Transverse colon (tissue), 4 donors: ENCODE results near the gene LDLRAD4. TPM values are rescaled to one million over a fixed set of nuclear protein-coding genes. Genes with fewer than 3 reads are reported as not detected.

Experiments
- DNase-seq: peaks from one replicate; pipeline ENCODE4 v3.0.0-alpha.2; 2019
- H3K27ac ChIP-seq, 4 donors: fragments of 200-600 bp; sonication (generic); 2 replicates each; pipeline ENCODE4 v1.5.1; 2016 to 2018; ENCODE audit warnings: inconsistent platforms in 4 of 4
- H3K27me3 ChIP-seq: fragments of 200-600 bp; sonication (generic); 2 replicates; pipeline ENCODE4 v1.5.1; 2017; ENCODE audit warnings: inconsistent platforms
- H3K36me3 ChIP-seq, 4 donors: fragments of 200-600 bp; sonication (generic); 2 replicates each; pipeline ENCODE4 v1.5.1; 2017 to 2019; ENCODE audit warnings: inconsistent platforms in 4 of 4
- H3K4me1 ChIP-seq, 4 donors: fragments of 200-600 bp; sonication (generic); 2 replicates each; pipeline ENCODE4 v1.5.1; 2017 to 2020; ENCODE audit warnings: inconsistent platforms in 4 of 4
- H3K4me3 ChIP-seq, 4 donors: fragments of 200-600 bp; sonication (generic); 1 replicate in 1 of 4; 2 replicates in 3 of 4; pipeline versions ENCODE4 v1.5.1 to v1.6.1; 2017 to 2019; ENCODE audit warnings: inconsistent platforms in 4 of 4
- H3K9me3 ChIP-seq, 2 donors: fragments of 200-600 bp; sonication (generic); 2 replicates each; pipeline ENCODE4 v1.5.1; 2017 to 2019; ENCODE audit warnings: inconsistent platforms in 2 of 2
- EP300 ChIP-seq: sonication (generic); formaldehyde crosslinking; IDR thresholded peaks from one replicate; pipeline ENCODE4 v1.6.1; 2017; ENCODE audit warnings: antibody characterized with exemption, low read depth
- POLR2A ChIP-seq: fragments of 450-650 bp; IDR thresholded peaks from one replicate; pipeline ENCODE4 v1.6.1; 2016; ENCODE audit warnings: antibody characterized with exemption, mild to moderate bottlenecking, moderate library complexity
- POLR2AphosphoS5 ChIP-seq, 3 donors: sonication (generic); formaldehyde crosslinking; IDR thresholded peaks; one replicate each; pipeline ENCODE4 v1.6.1; 2016; ENCODE audit warnings: antibody characterized with exemption in 3 of 3
- WGBS, 2 donors: methylation state at CpG; one replicate each; pipeline ENCODE4 v1.1.5; 2018; ENCODE audit warnings: low coverage in 1 of 2; 5-methylcytosine and 5-hydroxymethylcytosine counted together
- in situ Hi-C, 4 donors: fragments of 200-750 bp; cut with MboI; loops; one replicate each; pipeline versions ENCODE4 v1.15.0 to v1.15.1; 2017; ENCODE audit warnings: low sequenced_read_pairs in 3 of 4, low pct_ligation_motif_present in 1 of 4, low pct_unique_long_range_greater_than_20kb in 1 of 4
- intact Hi-C: fragments of 100-400 bp; cut with DNase I; formaldehyde crosslinking; loops from one replicate; pipeline ENCODE4 v1.15.1; 2023; ENCODE audit warnings: low total_unique reads
- total RNA-seq, 4 donors: library from RNA; depleted of rRNA; stranded (reverse); fragments of >200 nt; gene quantifications; one replicate each; pipeline ENCODE4 v1.1.0, GENCODE V29; 2016
- TF ChIP-seq, protein P1 (sequence below), 5 experiments: fragments of 200-600 bp in 3 of 5; fragments of 450-650 bp in 2 of 5; sonication (generic) in 3 of 5; IDR thresholded peaks; 1 replicate in 2 of 5; 2 replicates in 3 of 5; pipeline ENCODE4 v1.5.1; 2016 to 2017; ENCODE audit warnings: antibody characterized with exemption in 5 of 5, inconsistent platforms in 3 of 5, mild to moderate bottlenecking in 2 of 5, moderate library complexity in 1 of 5

Gene LDLRAD4
- total RNA-seq, 4 donors from 2014 or later = 34.8 to 277 (median 60.6) TPM

- TF ChIP-seq EP300 = no peak
- no peak for TF ChIP-seq POLR2A
- TF ChIP-seq, protein P1, sequence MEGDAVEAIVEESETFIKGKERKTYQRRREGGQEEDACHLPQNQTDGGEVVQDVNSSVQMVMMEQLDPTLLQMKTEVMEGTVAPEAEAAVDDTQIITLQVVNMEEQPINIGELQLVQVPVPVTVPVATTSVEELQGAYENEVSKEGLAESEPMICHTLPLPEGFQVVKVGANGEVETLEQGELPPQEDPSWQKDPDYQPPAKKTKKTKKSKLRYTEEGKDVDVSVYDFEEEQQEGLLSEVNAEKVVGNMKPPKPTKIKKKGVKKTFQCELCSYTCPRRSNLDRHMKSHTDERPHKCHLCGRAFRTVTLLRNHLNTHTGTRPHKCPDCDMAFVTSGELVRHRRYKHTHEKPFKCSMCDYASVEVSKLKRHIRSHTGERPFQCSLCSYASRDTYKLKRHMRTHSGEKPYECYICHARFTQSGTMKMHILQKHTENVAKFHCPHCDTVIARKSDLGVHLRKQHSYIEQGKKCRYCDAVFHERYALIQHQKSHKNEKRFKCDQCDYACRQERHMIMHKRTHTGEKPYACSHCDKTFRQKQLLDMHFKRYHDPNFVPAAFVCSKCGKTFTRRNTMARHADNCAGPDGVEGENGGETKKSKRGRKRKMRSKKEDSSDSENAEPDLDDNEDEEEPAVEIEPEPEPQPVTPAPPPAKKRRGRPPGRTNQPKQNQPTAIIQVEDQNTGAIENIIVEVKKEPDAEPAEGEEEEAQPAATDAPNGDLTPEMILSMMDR (IDR thresholded peaks at IDR 0.05) = no peak
- TF ChIP-seq POLR2AphosphoS5 (IDR thresholded peaks at IDR 0.05) = no peak
- Histone ChIP-seq H3K4me3 (no peak overlapping the region), H3K9me3 (no peaks in the 10 kb centered on the region), H3K27me3 (no peaks in the 10 kb centered on the region), H3K27ac (no peak overlapping the region), H3K36me3 (no peaks in the 10 kb centered on the region), H3K4me1 (peaks cover 0 to 4% (median 2%) of the 10 kb centered on the region in 4 donors)
- in situ Hi-C loops = no loop called here
- intact Hi-C loops = no loop called here
- DNase-seq = no peak
- whole genome bisulfite sequencing, 2 donors = 73 to 82% methylated on average over 2 to 26 of the region's 26 CpGs
Measured at GRCh38 chr18:13253786-13254688, 35.5 kb downstream of the LDLRAD4 start.

DNA sequence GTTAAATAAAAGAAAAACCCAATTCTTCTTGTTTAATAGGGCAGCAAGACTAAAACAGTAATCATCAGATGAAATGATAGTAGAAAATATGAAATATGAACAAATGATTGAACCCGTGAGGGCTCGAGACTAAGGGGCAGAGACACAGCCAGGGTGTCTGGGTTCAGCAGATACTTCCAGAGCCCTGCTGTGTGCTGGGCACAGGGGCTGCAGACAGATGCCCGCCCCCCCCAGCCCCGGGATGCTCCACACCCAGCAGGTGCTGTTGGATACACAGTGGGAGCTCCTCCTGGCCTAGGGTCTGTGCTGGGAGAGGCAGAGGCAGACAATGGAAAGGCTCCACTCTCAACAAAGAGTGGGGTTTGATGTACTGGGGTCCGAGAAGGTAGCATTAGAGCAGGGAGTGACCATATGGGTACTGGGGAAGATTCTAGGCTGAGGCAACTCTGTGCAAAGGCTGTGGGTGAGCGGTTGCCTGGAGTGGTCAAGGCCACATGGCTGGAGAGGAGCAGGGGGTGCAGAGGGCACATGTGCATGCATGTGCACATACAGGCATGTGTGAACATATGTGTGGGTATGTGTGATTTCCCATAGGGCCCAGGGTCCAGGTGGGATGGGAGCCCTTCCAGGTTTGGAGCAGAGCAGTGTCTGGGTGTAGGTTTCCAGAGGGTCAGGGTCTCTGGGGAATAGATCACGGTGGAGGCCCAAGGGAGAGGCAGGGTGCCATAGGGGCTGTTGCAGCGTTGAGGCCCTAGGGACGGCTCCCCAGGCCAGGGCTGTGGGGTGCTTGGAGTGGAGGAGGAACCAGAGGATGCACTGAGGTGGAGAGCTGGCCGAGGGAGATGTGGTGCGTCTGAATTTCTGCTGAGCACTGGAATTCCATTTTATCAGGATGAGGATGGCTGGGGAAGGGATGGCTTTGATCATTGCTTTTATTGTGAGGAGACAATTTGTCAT, 36.7 kb downstream of the LDLRAD4 start:
- 84 to 86% methylated on average over 7 to 11 of the region's 11 CpGs for WGBS, 2 donors
- Histone ChIP-seq H3K27me3 (no peaks in the 10 kb centered on the region), H3K4me1 (peaks cover 0 to 16% (median 8%) of the 10 kb centered on the region in 4 donors), H3K4me3 (no peak overlapping the region), H3K9me3 (no peaks in the 10 kb centered on the region), H3K36me3 (no peaks in the 10 kb centered on the region), H3K27ac (no peak overlapping the region)
- in situ Hi-C loops (no loop called here), intact Hi-C loops (no loop called here)
- TF ChIP-seq POLR2AphosphoS5 (IDR thresholded peaks at IDR 0.05) (no peak), EP300 (no peak), POLR2A (no peak)
- TF ChIP-seq, protein P1 (IDR thresholded peaks at IDR 0.05) = no peak
- DNase-seq = no peak

GRCh38 chr18:13256444-13257305, 38.1 kb downstream of the LDLRAD4 start:
- H3K4me1 ChIP-seq = peaks cover 13 to 30% (median 19%) of the 10 kb centered on the region in 4 donors
- DNase-seq = no peak
- no peaks in the 10 kb centered on the region for H3K36me3 ChIP-seq
- TF ChIP-seq POLR2AphosphoS5 (IDR thresholded peaks at IDR 0.05) = no peak
- no peak for TF ChIP-seq EP300
- TF ChIP-seq, protein P1 (IDR thresholded peaks at IDR 0.05) = no peak
- no peak for TF ChIP-seq POLR2A
- in situ Hi-C loops (no loop called here), intact Hi-C loops (no loop called here)
- no peaks in the 10 kb centered on the region for H3K9me3 ChIP-seq
- no peak overlapping the region for H3K27ac ChIP-seq
- WGBS, 2 donors = 80 to 86% methylated on average over 3 to 18 of the region's 18 CpGs
- no peak overlapping the region for H3K4me3 ChIP-seq
- no peaks in the 10 kb centered on the region for H3K27me3 ChIP-seq
